Measurements from ENCODE around the gene NOD2. TPM values are rescaled to one million over a fixed set of nuclear protein-coding genes. Genes with fewer than 3 reads are reported as not detected.

Gene NOD2
- total and polyA plus RNA-seq, 2 of the 13 experiments (the other 11 are each of a cell fraction or from before 2014, with no cell fraction given): 0.27 to 0.81 TPM

DNA sequence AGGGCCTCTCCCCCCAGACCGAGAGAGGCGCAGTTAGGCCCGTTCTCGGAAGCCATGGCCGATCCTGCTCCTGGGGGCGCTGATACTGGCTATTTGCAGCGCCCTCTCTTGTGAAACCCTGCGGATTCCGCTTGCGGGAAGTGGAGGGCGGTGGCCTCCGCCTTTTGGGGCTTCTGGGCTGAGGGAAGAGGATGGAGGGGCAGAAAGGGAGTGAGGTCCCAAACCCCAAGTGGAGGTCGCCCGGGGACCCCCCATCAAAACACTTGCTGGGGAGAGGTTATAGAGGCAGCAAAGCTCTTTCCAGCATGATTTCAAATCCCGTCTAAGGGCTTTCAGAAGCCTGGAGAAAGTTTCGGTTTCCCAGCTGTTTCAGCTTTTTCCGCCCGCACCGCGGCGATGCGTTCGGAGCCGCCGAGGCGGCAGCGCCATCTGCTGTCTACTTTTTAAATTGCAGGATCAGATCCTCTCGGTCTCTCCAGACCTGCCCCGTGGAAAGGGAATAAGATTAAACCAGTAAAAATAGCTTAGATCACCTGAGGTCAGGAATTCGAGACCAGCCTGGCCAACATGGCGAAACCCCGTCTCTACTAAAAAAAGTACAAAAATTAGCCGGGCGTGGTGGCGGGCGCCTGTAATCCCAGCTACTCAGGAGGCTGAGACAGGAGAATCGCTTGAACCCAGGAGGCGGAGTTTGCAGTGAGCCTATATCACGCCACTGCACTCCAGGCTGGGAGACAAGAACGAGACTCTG lies 28.1 kb upstream of the NOD2 start (continued):
- TF ChIP-seq ZNF317 (CRISPR knock-in tag; IDR thresholded peaks at IDR 0.05) (0 out of 2 replicates have a peak, but pooled peaks have one; percentile 14), EZH2 (conservative IDR thresholded peaks at IDR 0.05; ENCODE audit: low read depth, low read length) (no peak), GTF2F1 (IDR thresholded peaks at IDR 0.05; ENCODE audit: low read length) (no peak), CENPT (CRISPR knock-in tag; IDR thresholded peaks at IDR 0.05; ENCODE audit: low read depth) (no peak), THAP7 (CRISPR knock-in tag; IDR thresholded peaks at IDR 0.05) (no peak), NONO (IDR thresholded peaks at IDR 0.05) (no peak), NONO (CRISPR knock-in tag; conservative IDR thresholded peaks at IDR 0.05) (no peak), ZNF724P (CRISPR knock-in tag; IDR thresholded peaks at IDR 0.05; ENCODE audit: borderline replicate concordance) (no peak), ZSCAN12 (CRISPR knock-in tag; IDR thresholded peaks at IDR 0.05) (no peak), ZNF605 (CRISPR knock-in tag; IDR thresholded peaks at IDR 0.05) (no peak; the same call in 1 of the 2 replicates), ZNF777 (CRISPR knock-in tag; IDR thresholded peaks at IDR 0.05) (peak; percentile 36; the same call in 1 of the 2 replicates), HES4 (CRISPR knock-in tag; IDR thresholded peaks at IDR 0.05; ENCODE audit: borderline replicate concordance) (no peak), PRDM4 (CRISPR knock-in tag; IDR thresholded peaks at IDR 0.05; ENCODE audit: borderline replicate concordance) (no peak), JDP2 (CRISPR knock-in tag; IDR thresholded peaks at IDR 0.05; ENCODE audit: borderline replicate concordance) (no peak)
- TF ChIP-seq, protein P1, sequence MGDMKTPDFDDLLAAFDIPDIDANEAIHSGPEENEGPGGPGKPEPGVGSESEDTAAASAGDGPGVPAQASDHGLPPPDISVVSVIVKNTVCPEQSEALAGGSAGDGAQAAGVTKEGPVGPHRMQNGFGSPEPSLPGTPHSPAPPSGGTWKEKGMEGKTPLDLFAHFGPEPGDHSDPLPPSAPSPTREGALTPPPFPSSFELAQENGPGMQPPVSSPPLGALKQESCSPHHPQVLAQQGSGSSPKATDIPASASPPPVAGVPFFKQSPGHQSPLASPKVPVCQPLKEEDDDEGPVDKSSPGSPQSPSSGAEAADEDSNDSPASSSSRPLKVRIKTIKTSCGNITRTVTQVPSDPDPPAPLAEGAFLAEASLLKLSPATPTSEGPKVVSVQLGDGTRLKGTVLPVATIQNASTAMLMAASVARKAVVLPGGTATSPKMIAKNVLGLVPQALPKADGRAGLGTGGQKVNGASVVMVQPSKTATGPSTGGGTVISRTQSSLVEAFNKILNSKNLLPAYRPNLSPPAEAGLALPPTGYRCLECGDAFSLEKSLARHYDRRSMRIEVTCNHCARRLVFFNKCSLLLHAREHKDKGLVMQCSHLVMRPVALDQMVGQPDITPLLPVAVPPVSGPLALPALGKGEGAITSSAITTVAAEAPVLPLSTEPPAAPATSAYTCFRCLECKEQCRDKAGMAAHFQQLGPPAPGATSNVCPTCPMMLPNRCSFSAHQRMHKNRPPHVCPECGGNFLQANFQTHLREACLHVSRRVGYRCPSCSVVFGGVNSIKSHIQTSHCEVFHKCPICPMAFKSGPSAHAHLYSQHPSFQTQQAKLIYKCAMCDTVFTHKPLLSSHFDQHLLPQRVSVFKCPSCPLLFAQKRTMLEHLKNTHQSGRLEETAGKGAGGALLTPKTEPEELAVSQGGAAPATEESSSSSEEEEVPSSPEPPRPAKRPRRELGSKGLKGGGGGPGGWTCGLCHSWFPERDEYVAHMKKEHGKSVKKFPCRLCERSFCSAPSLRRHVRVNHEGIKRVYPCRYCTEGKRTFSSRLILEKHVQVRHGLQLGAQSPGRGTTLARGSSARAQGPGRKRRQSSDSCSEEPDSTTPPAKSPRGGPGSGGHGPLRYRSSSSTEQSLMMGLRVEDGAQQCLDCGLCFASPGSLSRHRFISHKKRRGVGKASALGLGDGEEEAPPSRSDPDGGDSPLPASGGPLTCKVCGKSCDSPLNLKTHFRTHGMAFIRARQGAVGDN (CRISPR knock-in tag; IDR thresholded peaks at IDR 0.05): peak; percentile 73
- TF ChIP-seq, protein P2, sequence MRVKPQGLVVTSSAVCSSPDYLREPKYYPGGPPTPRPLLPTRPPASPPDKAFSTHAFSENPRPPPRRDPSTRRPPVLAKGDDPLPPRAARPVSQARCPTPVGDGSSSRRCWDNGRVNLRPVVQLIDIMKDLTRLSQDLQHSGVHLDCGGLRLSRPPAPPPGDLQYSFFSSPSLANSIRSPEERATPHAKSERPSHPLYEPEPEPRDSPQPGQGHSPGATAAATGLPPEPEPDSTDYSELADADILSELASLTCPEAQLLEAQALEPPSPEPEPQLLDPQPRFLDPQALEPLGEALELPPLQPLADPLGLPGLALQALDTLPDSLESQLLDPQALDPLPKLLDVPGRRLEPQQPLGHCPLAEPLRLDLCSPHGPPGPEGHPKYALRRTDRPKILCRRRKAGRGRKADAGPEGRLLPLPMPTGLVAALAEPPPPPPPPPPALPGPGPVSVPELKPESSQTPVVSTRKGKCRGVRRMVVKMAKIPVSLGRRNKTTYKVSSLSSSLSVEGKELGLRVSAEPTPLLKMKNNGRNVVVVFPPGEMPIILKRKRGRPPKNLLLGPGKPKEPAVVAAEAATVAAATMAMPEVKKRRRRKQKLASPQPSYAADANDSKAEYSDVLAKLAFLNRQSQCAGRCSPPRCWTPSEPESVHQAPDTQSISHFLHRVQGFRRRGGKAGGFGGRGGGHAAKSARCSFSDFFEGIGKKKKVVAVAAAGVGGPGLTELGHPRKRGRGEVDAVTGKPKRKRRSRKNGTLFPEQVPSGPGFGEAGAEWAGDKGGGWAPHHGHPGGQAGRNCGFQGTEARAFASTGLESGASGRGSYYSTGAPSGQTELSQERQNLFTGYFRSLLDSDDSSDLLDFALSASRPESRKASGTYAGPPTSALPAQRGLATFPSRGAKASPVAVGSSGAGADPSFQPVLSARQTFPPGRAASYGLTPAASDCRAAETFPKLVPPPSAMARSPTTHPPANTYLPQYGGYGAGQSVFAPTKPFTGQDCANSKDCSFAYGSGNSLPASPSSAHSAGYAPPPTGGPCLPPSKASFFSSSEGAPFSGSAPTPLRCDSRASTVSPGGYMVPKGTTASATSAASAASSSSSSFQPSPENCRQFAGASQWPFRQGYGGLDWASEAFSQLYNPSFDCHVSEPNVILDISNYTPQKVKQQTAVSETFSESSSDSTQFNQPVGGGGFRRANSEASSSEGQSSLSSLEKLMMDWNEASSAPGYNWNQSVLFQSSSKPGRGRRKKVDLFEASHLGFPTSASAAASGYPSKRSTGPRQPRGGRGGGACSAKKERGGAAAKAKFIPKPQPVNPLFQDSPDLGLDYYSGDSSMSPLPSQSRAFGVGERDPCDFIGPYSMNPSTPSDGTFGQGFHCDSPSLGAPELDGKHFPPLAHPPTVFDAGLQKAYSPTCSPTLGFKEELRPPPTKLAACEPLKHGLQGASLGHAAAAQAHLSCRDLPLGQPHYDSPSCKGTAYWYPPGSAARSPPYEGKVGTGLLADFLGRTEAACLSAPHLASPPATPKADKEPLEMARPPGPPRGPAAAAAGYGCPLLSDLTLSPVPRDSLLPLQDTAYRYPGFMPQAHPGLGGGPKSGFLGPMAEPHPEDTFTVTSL (CRISPR knock-in tag; IDR thresholded peaks at IDR 0.05; ENCODE audit: borderline replicate concordance): no peak

Measured in HepG2 (cell line).